Measurements from ENCODE around the gene ABLIM1.

ABLIM1 gene

GRCh38 chr10:114486938-114487814, 170.9 kb downstream of the ABLIM1 start:
- peaks cover 12% of the 10 kb centered on the region for H3K36me3 ChIP-seq (ENCODE audit: control insufficient read depth, insufficient read depth, low read length)
- no peaks in the 10 kb centered on the region; the same call in 1 of the 2 replicates for H3K9me3 ChIP-seq (ENCODE audit: control insufficient read depth, insufficient read depth, low read length)
- no peak overlapping the region for H3K27ac ChIP-seq (ENCODE audit: low read depth, low read length)
- no peak overlapping the region for H3K4me3 ChIP-seq (ENCODE audit: low read depth, low read length)
- H3K9ac ChIP-seq (ENCODE audit: low read depth, low read length): no peak overlapping the region
- H3K27me3 ChIP-seq (ENCODE audit: control insufficient read depth, insufficient read depth, low read length): no peaks in the 10 kb centered on the region
- H3K4me1 ChIP-seq (ENCODE audit: control insufficient read depth, insufficient read depth, low read length): peaks cover 29% of the 10 kb centered on the region

GRCh38 chr10:114485696-114486400, 172.2 kb downstream of the ABLIM1 start:
- Histone ChIP-seq H3K4me3 (ENCODE audit: low read depth, low read length) (no peak overlapping the region), H3K4me1 (ENCODE audit: control insufficient read depth, insufficient read depth, low read length) (peaks cover 29% of the 10 kb centered on the region), H3K27me3 (ENCODE audit: control insufficient read depth, insufficient read depth, low read length) (no peaks in the 10 kb centered on the region), H3K9me3 (ENCODE audit: control insufficient read depth, insufficient read depth, low read length) (no peaks in the 10 kb centered on the region; the same call in 1 of the 2 replicates), H3K27ac (ENCODE audit: low read depth, low read length) (no peak overlapping the region), H3K36me3 (ENCODE audit: control insufficient read depth, insufficient read depth, low read length) (peaks cover 12% of the 10 kb centered on the region), H3K9ac (ENCODE audit: low read depth, low read length) (no peak overlapping the region)

DNA sequence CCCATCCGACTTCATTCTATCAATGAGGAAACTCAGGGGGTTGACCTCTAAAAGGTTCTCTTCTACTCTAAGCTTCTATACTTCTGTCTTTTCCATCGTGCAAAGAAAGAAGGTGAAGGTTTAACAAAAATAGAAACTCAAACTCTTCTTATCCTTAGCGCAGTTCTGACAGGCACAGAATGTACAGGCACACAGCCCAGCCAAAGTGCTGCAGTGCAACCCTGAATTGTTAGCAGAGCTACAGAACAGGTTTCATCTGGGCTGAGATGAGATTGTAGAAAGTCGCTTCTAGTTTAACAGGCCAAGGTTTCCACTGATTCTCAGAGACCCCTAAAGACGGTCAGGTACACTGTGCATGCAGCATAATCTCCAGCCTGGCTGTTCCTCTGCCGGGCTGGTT, 174.5 kb downstream of the ABLIM1 start:
- no peak overlapping the region for H3K9ac ChIP-seq (ENCODE audit: low read depth, low read length)
- H3K27ac ChIP-seq (ENCODE audit: low read depth, low read length): no peak overlapping the region
- no peaks in the 10 kb centered on the region; the same call in 1 of the 2 replicates for H3K9me3 ChIP-seq (ENCODE audit: control insufficient read depth, insufficient read depth, low read length)
- no peak overlapping the region for H3K4me3 ChIP-seq (ENCODE audit: low read depth, low read length)
- H3K27me3 ChIP-seq (ENCODE audit: control insufficient read depth, insufficient read depth, low read length): no peaks in the 10 kb centered on the region
- H3K36me3 ChIP-seq (ENCODE audit: control insufficient read depth, insufficient read depth, low read length): peaks cover 12% of the 10 kb centered on the region
- H3K4me1 ChIP-seq (ENCODE audit: control insufficient read depth, insufficient read depth, low read length): peaks cover 13% of the 10 kb centered on the region

- Histone ChIP-seq H3K27ac (ENCODE audit: low read depth, low read length) (no peak overlapping the region), H3K4me1 (ENCODE audit: control insufficient read depth, insufficient read depth, low read length) (peaks cover 4% of the 10 kb centered on the region), H3K9me3 (ENCODE audit: control insufficient read depth, insufficient read depth, low read length) (no peaks in the 10 kb centered on the region; the same call in 1 of the 2 replicates), H3K36me3 (ENCODE audit: control insufficient read depth, insufficient read depth, low read length) (peaks cover 12% of the 10 kb centered on the region), H3K27me3 (ENCODE audit: control insufficient read depth, insufficient read depth, low read length) (no peaks in the 10 kb centered on the region), H3K4me3 (ENCODE audit: low read depth, low read length) (no peak overlapping the region), H3K9ac (ENCODE audit: low read depth, low read length) (no peak overlapping the region)
Observed at GRCh38 chr10:114482480-114483304, 175.4 kb downstream of the ABLIM1 start.

DNA sequence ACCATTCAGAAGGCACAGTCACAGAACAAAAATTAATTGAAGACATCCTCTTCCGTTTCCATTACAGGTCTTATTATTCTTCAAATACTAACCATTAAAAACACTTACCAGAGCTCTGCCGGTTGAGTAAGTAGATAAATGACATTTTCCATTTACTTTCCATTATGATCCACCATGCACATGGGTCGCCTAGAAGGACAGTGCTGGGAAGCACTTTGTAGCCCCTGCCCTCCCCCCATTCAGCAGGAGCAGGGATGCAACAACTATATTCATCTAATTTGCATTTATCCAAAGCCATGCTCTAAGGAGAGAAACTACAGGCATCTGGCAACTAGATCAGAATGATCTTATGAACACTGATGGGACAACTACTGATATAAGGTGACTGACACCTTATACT, 177.0 kb downstream of the ABLIM1 start:
- no peak overlapping the region for H3K9ac ChIP-seq (ENCODE audit: low read depth, low read length)
- H3K9me3 ChIP-seq (ENCODE audit: control insufficient read depth, insufficient read depth, low read length): no peaks in the 10 kb centered on the region; the same call in 1 of the 2 replicates
- H3K27me3 ChIP-seq (ENCODE audit: control insufficient read depth, insufficient read depth, low read length): no peaks in the 10 kb centered on the region
- no peaks in the 10 kb centered on the region for H3K4me1 ChIP-seq (ENCODE audit: control insufficient read depth, insufficient read depth, low read length)
- no peak overlapping the region for H3K27ac ChIP-seq (ENCODE audit: low read depth, low read length)
- H3K36me3 ChIP-seq (ENCODE audit: control insufficient read depth, insufficient read depth, low read length): peaks cover 8% of the 10 kb centered on the region
- H3K4me3 ChIP-seq (ENCODE audit: low read depth, low read length): no peak overlapping the region

DNA sequence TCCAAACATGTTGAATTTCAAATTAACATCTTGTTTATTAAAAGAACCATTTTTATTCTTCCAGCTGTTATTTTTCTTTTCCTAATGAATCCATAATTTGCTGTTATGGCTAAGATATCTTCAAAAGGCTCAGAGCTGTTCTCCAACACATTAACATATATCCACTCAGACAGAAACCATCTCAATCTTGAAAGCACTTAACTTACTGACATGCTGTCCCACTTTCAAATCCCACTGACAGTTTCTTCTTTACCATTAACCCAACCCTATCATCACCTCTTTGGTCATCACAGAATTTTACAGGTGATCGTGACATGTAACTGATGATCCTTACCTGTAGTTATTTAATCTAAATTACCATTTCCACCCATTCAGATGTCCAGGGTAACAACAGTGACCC, 178.2 kb downstream of the ABLIM1 start:
- H3K4me3 ChIP-seq (ENCODE audit: low read depth, low read length): no peak overlapping the region
- no peaks in the 10 kb centered on the region for H3K9me3 ChIP-seq (ENCODE audit: control insufficient read depth, insufficient read depth, low read length)
- no peak overlapping the region for H3K27ac ChIP-seq (ENCODE audit: low read depth, low read length)
- H3K27me3 ChIP-seq (ENCODE audit: control insufficient read depth, insufficient read depth, low read length): no peaks in the 10 kb centered on the region
- no peaks in the 10 kb centered on the region for H3K4me1 ChIP-seq (ENCODE audit: control insufficient read depth, insufficient read depth, low read length)
- H3K9ac ChIP-seq (ENCODE audit: low read depth, low read length): no peak overlapping the region
- H3K36me3 ChIP-seq (ENCODE audit: control insufficient read depth, insufficient read depth, low read length): peaks cover 2% of the 10 kb centered on the region; the same call in 1 of the 2 replicates

- Histone ChIP-seq H3K9ac (ENCODE audit: low read depth, low read length) (no peak overlapping the region), H3K4me1 (ENCODE audit: control insufficient read depth, insufficient read depth, low read length) (no peaks in the 10 kb centered on the region), H3K9me3 (ENCODE audit: control insufficient read depth, insufficient read depth, low read length) (no peaks in the 10 kb centered on the region), H3K27me3 (ENCODE audit: control insufficient read depth, insufficient read depth, low read length) (no peaks in the 10 kb centered on the region), H3K36me3 (ENCODE audit: control insufficient read depth, insufficient read depth, low read length) (no peaks in the 10 kb centered on the region), H3K4me3 (ENCODE audit: low read depth, low read length) (no peak overlapping the region), H3K27ac (ENCODE audit: low read depth, low read length) (no peak overlapping the region)
Observed at GRCh38 chr10:114479307-114479706, 178.8 kb downstream of the ABLIM1 start.

GRCh38 chr10:114478281-114478680, 179.8 kb downstream of the ABLIM1 start:
- Histone ChIP-seq H3K9ac (ENCODE audit: low read depth, low read length) (no peak overlapping the region), H3K4me3 (ENCODE audit: low read depth, low read length) (no peak overlapping the region), H3K4me1 (ENCODE audit: control insufficient read depth, insufficient read depth, low read length) (0 out of 2 replicates have a peak, but pooled peaks cover under 1% of the 10 kb centered on the region), H3K27ac (ENCODE audit: low read depth, low read length) (no peak overlapping the region), H3K27me3 (ENCODE audit: control insufficient read depth, insufficient read depth, low read length) (no peaks in the 10 kb centered on the region), H3K36me3 (ENCODE audit: control insufficient read depth, insufficient read depth, low read length) (no peaks in the 10 kb centered on the region), H3K9me3 (ENCODE audit: control insufficient read depth, insufficient read depth, low read length) (no peaks in the 10 kb centered on the region)

DNA sequence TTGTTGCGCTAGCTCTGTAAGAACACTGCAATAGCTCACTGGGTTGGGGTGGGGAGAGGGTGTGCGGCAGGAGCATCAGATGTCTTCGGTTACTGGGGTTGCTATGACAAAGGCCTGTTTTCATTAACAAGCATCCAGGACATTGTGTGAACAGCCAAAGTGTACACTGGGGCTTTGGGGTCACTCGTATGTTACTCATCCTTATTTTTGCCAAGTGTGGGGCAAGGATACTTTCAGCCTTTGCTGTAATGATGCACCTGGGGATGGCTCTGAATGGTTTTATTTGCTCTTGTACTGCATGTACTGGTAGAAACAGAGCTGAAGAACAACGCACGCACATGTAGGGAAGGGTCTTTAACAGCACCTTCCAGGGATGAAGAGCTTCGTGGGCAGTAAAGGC, 180.8 kb downstream of the ABLIM1 start:
- no peaks in the 10 kb centered on the region for H3K27me3 ChIP-seq (ENCODE audit: control insufficient read depth, insufficient read depth, low read length)
- no peak overlapping the region for H3K4me3 ChIP-seq (ENCODE audit: low read depth, low read length)
- no peak overlapping the region for H3K9ac ChIP-seq (ENCODE audit: low read depth, low read length)
- peaks cover 10% of the 10 kb centered on the region for H3K4me1 ChIP-seq (ENCODE audit: control insufficient read depth, insufficient read depth, low read length)
- no peaks in the 10 kb centered on the region for H3K36me3 ChIP-seq (ENCODE audit: control insufficient read depth, insufficient read depth, low read length)
- H3K9me3 ChIP-seq (ENCODE audit: control insufficient read depth, insufficient read depth, low read length): no peaks in the 10 kb centered on the region
- no peak overlapping the region for H3K27ac ChIP-seq (ENCODE audit: low read depth, low read length)

DNA sequence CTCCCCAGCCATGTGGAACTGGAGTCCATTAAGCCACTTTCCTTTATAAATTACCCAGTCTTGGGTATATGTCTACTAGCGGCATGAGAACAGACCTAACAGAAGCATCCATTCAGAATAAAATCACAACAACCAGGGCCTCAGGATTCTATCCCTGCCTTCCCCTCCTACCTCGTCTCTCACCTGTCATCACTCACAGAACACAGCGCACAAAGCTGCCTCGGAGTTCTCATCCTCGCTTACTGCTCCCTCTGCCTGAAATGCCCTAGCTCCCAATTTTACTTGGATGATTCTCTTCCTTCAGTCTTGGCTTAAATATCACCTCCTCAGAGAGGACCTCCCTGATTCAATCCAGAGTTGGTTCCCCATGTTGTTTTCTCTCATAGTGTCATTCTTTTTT, 183.1 kb downstream of the ABLIM1 start:
- Histone ChIP-seq H3K27ac (ENCODE audit: low read depth, low read length) (no peak overlapping the region), H3K9ac (ENCODE audit: low read depth, low read length) (no peak overlapping the region), H3K4me1 (ENCODE audit: control insufficient read depth, insufficient read depth, low read length) (peaks cover 17% of the 10 kb centered on the region), H3K36me3 (ENCODE audit: control insufficient read depth, insufficient read depth, low read length) (no peaks in the 10 kb centered on the region), H3K9me3 (ENCODE audit: control insufficient read depth, insufficient read depth, low read length) (no peaks in the 10 kb centered on the region), H3K4me3 (ENCODE audit: low read depth, low read length) (no peak overlapping the region), H3K27me3 (ENCODE audit: control insufficient read depth, insufficient read depth, low read length) (no peaks in the 10 kb centered on the region)
